Mesenchymal stem cell (in vitro differentiated cells and primary cell): ENCODE measurements around the gene ANKRD62.
"Not testable (repeated sequence)": the region's sequence is repeated elsewhere in the genome, so short reads cannot be mapped to it uniquely, and the experiment has no call there.

Experiments used
- DNase-seq: peaks from one replicate; pipeline ENCODE4 v3.0.0-alpha.2; 2013
- H2AFZ ChIP-seq: one replicate; pipeline ENCODE4 v1.6.1; 2013; ENCODE audit warnings: low read depth, mild to moderate bottlenecking, control low read depth, inconsistent platforms, low read length, moderate library complexity
- H2AK5ac ChIP-seq: 2 replicates; pipeline ENCODE4 v1.6.1; 2013; ENCODE audit warnings: low read length, moderate library complexity, mild to moderate bottlenecking, inconsistent platforms; ENCODE audit not compliant: severe bottlenecking
- H2BK120ac ChIP-seq: one replicate; pipeline ENCODE4 v1.6.1; 2013; ENCODE audit warnings: low read depth, mild to moderate bottlenecking, inconsistent platforms, low read length, moderate library complexity
- H2BK12ac ChIP-seq, 2 experiments: one replicate each; pipeline ENCODE4 v1.6.1; 2013; ENCODE audit warnings: inconsistent platforms in 2 of 2, low read length in 2 of 2, mild to moderate bottlenecking in 2 of 2, moderate library complexity in 2 of 2, control low read depth in 1 of 2
- H2BK15ac ChIP-seq: one replicate; pipeline ENCODE4 v1.6.1; 2013; ENCODE audit warnings: mild to moderate bottlenecking, low read depth, inconsistent platforms; ENCODE audit not compliant: poor library complexity, severe bottlenecking
- H2BK5ac ChIP-seq: 2 replicates; pipeline ENCODE4 v1.6.1; 2013; ENCODE audit warnings: low read depth, mild to moderate bottlenecking, low read length, control low read depth, inconsistent platforms; ENCODE audit not compliant: poor library complexity, severe bottlenecking
- H3K14ac ChIP-seq, 2 experiments: one replicate each; pipeline ENCODE4 v1.6.1; 2013; ENCODE audit warnings: inconsistent platforms in 2 of 2, low read length in 2 of 2, control low read depth in 1 of 2, mild to moderate bottlenecking in 1 of 2, moderate library complexity in 1 of 2
- H3K18ac ChIP-seq, 2 experiments: one replicate each; pipeline ENCODE4 v1.6.1; 2013; ENCODE audit warnings: inconsistent platforms in 2 of 2, low read length in 2 of 2, control low read depth in 1 of 2, low read depth in 1 of 2, mild to moderate bottlenecking in 1 of 2
- H3K23ac ChIP-seq, 2 experiments: one replicate each; pipeline ENCODE4 v1.6.1; 2013; ENCODE audit warnings: inconsistent platforms in 2 of 2, low read length in 2 of 2, mild to moderate bottlenecking in 2 of 2, moderate library complexity in 2 of 2, control low read depth in 1 of 2
- H3K27ac ChIP-seq: 2 replicates; pipeline ENCODE4 v1.5.1; 2013; ENCODE audit warnings: mild to moderate bottlenecking, moderate library complexity, low read length, control low read depth, inconsistent platforms; ENCODE audit not compliant: poor library complexity, severe bottlenecking
- H3K27me3 ChIP-seq, 2 experiments: 2 replicates each; pipeline versions ENCODE4 v1.6.1 to v1.7.0; 2013; ENCODE audit warnings: low read length in 2 of 2, mild to moderate bottlenecking in 2 of 2, moderate library complexity in 2 of 2, control low read depth in 1 of 2, inconsistent platforms in 1 of 2; ENCODE audit not compliant: control insufficient read depth in 1 of 2, insufficient read depth in 1 of 2
- H3K36me3 ChIP-seq, 2 experiments: 2 replicates each; pipeline versions ENCODE4 v1.6.1 to v1.7.0; 2013; ENCODE audit warnings: low read length in 2 of 2, control low read depth in 1 of 2, inconsistent platforms in 1 of 2, low read depth in 1 of 2, mild to moderate bottlenecking in 1 of 2; ENCODE audit not compliant: insufficient read depth in 2 of 2, control insufficient read depth in 1 of 2
- H3K4ac ChIP-seq, 2 experiments: one replicate each; pipeline ENCODE4 v1.6.1; 2013; ENCODE audit warnings: inconsistent platforms in 2 of 2, low read length in 2 of 2, mild to moderate bottlenecking in 2 of 2, moderate library complexity in 2 of 2, control low read depth in 1 of 2, low read depth in 1 of 2
- H3K4me1 ChIP-seq: 2 replicates; pipeline ENCODE4 v1.6.1; 2013; ENCODE audit warnings: low read depth, low read length, control low read depth; ENCODE audit not compliant: control insufficient read depth, insufficient read depth
- H3K4me2 ChIP-seq: 2 replicates; pipeline ENCODE4 v1.6.1; 2013; ENCODE audit warnings: low read length, mild to moderate bottlenecking, inconsistent platforms; ENCODE audit not compliant: poor library complexity, severe bottlenecking
- H3K4me3 ChIP-seq, 2 experiments: 2 replicates each; pipeline versions ENCODE4 v1.5.1 to v1.7.0; 2013; ENCODE audit warnings: low read length in 2 of 2, mild to moderate bottlenecking in 2 of 2, control low read depth in 1 of 2, low read depth in 1 of 2; ENCODE audit not compliant: insufficient read depth in 1 of 2
- H3K79me1 ChIP-seq: replicated peaks from 2 replicates; pipeline ENCODE4 v1.6.1; 2013; ENCODE audit warnings: mild to moderate bottlenecking, control low read depth, low read length, inconsistent platforms; ENCODE audit not compliant: poor library complexity, severe bottlenecking
- H3K9ac ChIP-seq: 2 replicates; pipeline ENCODE4 v1.7.0; 2013; ENCODE audit warnings: mild to moderate bottlenecking, low read length, moderate library complexity
- H3K9me3 ChIP-seq: 2 replicates; pipeline ENCODE4 v1.7.0; 2013; ENCODE audit warnings: mild to moderate bottlenecking, low read length; ENCODE audit not compliant: control insufficient read depth
- H4K8ac ChIP-seq: one replicate; pipeline ENCODE4 v1.6.1; 2013; ENCODE audit warnings: inconsistent platforms, mild to moderate bottlenecking, low read length, moderate library complexity
- H4K91ac ChIP-seq: one replicate; pipeline ENCODE4 v1.6.1; 2013; ENCODE audit warnings: mild to moderate bottlenecking, low read length, inconsistent platforms
- WGBS: methylation state at CpG from one replicate; pipeline ENCODE4 v1.1.7; 2013; ENCODE audit warnings: mixed read lengths; 5-methylcytosine and 5-hydroxymethylcytosine counted together

ANKRD62 gene

GRCh38 chr18:12138831-12139230 is 45.2 kb downstream of the ANKRD62 start:
- H4K91ac ChIP-seq, DNase-seq, H3K4me1 ChIP-seq, H3K4ac ChIP-seq, H3K36me3 ChIP-seq, H3K4me3 ChIP-seq, H3K14ac ChIP-seq, H2BK12ac ChIP-seq, H3K79me1 ChIP-seq, H3K9me3 ChIP-seq, H2BK120ac ChIP-seq, H2BK5ac ChIP-seq, H3K27me3 ChIP-seq, H4K8ac ChIP-seq, H2AFZ ChIP-seq, H2AK5ac ChIP-seq, H3K18ac ChIP-seq, H3K9ac ChIP-seq, H3K23ac ChIP-seq, H3K4me2 ChIP-seq, H3K27ac ChIP-seq, H2BK15ac ChIP-seq: not testable (repeated sequence)
- WGBS: no CpG with 5 or more reads among the region's 4 CpGs

DNA sequence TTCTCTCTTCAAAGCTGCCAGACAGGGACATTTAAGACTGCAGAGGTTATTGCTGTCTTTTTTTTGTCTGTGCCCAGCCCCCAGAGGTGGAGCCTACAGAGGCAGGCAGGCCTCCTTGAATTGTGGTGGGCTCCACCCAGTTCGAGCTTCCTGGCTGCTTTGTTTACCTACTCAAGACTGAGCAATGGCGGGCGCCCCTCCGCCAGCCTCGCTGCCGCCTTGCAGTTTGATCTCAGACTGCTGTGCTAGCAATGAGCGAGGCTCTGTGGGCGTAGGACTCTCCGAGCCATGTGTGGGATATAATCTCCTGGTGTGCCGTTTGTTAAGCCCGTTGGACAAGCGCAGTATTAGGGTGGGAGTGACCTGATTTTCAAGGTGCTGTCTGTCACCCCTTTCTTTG is 47.2 kb downstream of the ANKRD62 start:
- H3K4me1 ChIP-seq, H3K4ac ChIP-seq, H3K18ac ChIP-seq, H3K14ac ChIP-seq, H4K8ac ChIP-seq, H3K27ac ChIP-seq, H2BK120ac ChIP-seq, H3K79me1 ChIP-seq, H3K27me3 ChIP-seq, H2BK5ac ChIP-seq, H4K91ac ChIP-seq, H2AFZ ChIP-seq, DNase-seq, H2AK5ac ChIP-seq, H3K4me2 ChIP-seq, H2BK15ac ChIP-seq, H3K9me3 ChIP-seq, H3K9ac ChIP-seq, H3K4me3 ChIP-seq, H3K23ac ChIP-seq, H3K36me3 ChIP-seq, H2BK12ac ChIP-seq: not testable (repeated sequence)
- 85% methylated on average over 6 of the region's 12 CpGs for WGBS

- no CpG with 5 or more reads among the region's 5 CpGs for WGBS
- H2BK15ac ChIP-seq, H2AFZ ChIP-seq, H3K4me2 ChIP-seq, H3K9me3 ChIP-seq, H2AK5ac ChIP-seq, H3K4ac ChIP-seq, H2BK12ac ChIP-seq, H4K8ac ChIP-seq, H3K27me3 ChIP-seq, H2BK5ac ChIP-seq, H3K79me1 ChIP-seq, H3K9ac ChIP-seq, H2BK120ac ChIP-seq, H3K23ac ChIP-seq, H3K36me3 ChIP-seq, H3K4me1 ChIP-seq, H4K91ac ChIP-seq, H3K27ac ChIP-seq, H3K4me3 ChIP-seq, DNase-seq, H3K18ac ChIP-seq, H3K14ac ChIP-seq: not testable (repeated sequence)
Observed at GRCh38 chr18:12141778-12142177, 48.1 kb downstream of the ANKRD62 start.

- H4K8ac ChIP-seq, H2BK120ac ChIP-seq, H2BK15ac ChIP-seq, H3K23ac ChIP-seq, H3K9me3 ChIP-seq, H2AK5ac ChIP-seq, H3K27me3 ChIP-seq, H3K79me1 ChIP-seq, H3K18ac ChIP-seq, H3K4me3 ChIP-seq, H3K27ac ChIP-seq, H3K14ac ChIP-seq, H4K91ac ChIP-seq, H3K36me3 ChIP-seq, H3K4me2 ChIP-seq, H3K4me1 ChIP-seq, H3K9ac ChIP-seq, H2BK12ac ChIP-seq, DNase-seq, H2AFZ ChIP-seq, H3K4ac ChIP-seq, H2BK5ac ChIP-seq: not testable (repeated sequence)
- WGBS: no CpG with 5 or more reads among the region's 5 CpGs
Observed at GRCh38 chr18:12149431-12149830, 55.8 kb downstream of the ANKRD62 start.
